Transverse colon (tissue), 4 donors: ENCODE results near the gene DRD2. TPM values are rescaled to one million over a fixed set of nuclear protein-coding genes. Genes with fewer than 3 reads are reported as not detected.

Source experiments
- DNase-seq: peaks from one replicate; pipeline ENCODE4 v3.0.0-alpha.2; 2019
- H3K27ac ChIP-seq, 4 donors: fragments of 200-600 bp; sonication (generic); 2 replicates each; pipeline ENCODE4 v1.5.1; 2016 to 2018; ENCODE audit warnings: inconsistent platforms in 4 of 4
- H3K27me3 ChIP-seq: fragments of 200-600 bp; sonication (generic); 2 replicates; pipeline ENCODE4 v1.5.1; 2017; ENCODE audit warnings: inconsistent platforms
- H3K36me3 ChIP-seq, 4 donors: fragments of 200-600 bp; sonication (generic); 2 replicates each; pipeline ENCODE4 v1.5.1; 2017 to 2019; ENCODE audit warnings: inconsistent platforms in 4 of 4
- H3K4me1 ChIP-seq, 4 donors: fragments of 200-600 bp; sonication (generic); 2 replicates each; pipeline ENCODE4 v1.5.1; 2017 to 2020; ENCODE audit warnings: inconsistent platforms in 4 of 4
- H3K4me3 ChIP-seq, 4 donors: fragments of 200-600 bp; sonication (generic); 1 replicate in 1 of 4; 2 replicates in 3 of 4; pipeline versions ENCODE4 v1.5.1 to v1.6.1; 2017 to 2019; ENCODE audit warnings: inconsistent platforms in 4 of 4
- H3K9me3 ChIP-seq, 2 donors: fragments of 200-600 bp; sonication (generic); 2 replicates each; pipeline ENCODE4 v1.5.1; 2017 to 2019; ENCODE audit warnings: inconsistent platforms in 2 of 2
- CTCF ChIP-seq, 5 experiments: fragments of 200-600 bp in 3 of 5; fragments of 450-650 bp in 2 of 5; sonication (generic) in 3 of 5; IDR thresholded peaks; 1 replicate in 2 of 5; 2 replicates in 3 of 5; pipeline ENCODE4 v1.5.1; 2016 to 2017; ENCODE audit warnings: antibody characterized with exemption in 5 of 5, inconsistent platforms in 3 of 5, mild to moderate bottlenecking in 2 of 5, moderate library complexity in 1 of 5
- EP300 ChIP-seq: sonication (generic); formaldehyde crosslinking; IDR thresholded peaks from one replicate; pipeline ENCODE4 v1.6.1; 2017; ENCODE audit warnings: antibody characterized with exemption, low read depth
- POLR2A ChIP-seq: fragments of 450-650 bp; IDR thresholded peaks from one replicate; pipeline ENCODE4 v1.6.1; 2016; ENCODE audit warnings: antibody characterized with exemption, mild to moderate bottlenecking, moderate library complexity
- POLR2AphosphoS5 ChIP-seq, 3 donors: sonication (generic); formaldehyde crosslinking; IDR thresholded peaks; one replicate each; pipeline ENCODE4 v1.6.1; 2016; ENCODE audit warnings: antibody characterized with exemption in 3 of 3
- WGBS, 2 donors: methylation state at CpG; one replicate each; pipeline ENCODE4 v1.1.5; 2018; ENCODE audit warnings: low coverage in 1 of 2; 5-methylcytosine and 5-hydroxymethylcytosine counted together
- in situ Hi-C, 4 donors: fragments of 200-750 bp; cut with MboI; loops; one replicate each; pipeline versions ENCODE4 v1.15.0 to v1.15.1; 2017; ENCODE audit warnings: low sequenced_read_pairs in 3 of 4, low pct_ligation_motif_present in 1 of 4, low pct_unique_long_range_greater_than_20kb in 1 of 4
- intact Hi-C: fragments of 100-400 bp; cut with DNase I; formaldehyde crosslinking; loops from one replicate; pipeline ENCODE4 v1.15.1; 2023; ENCODE audit warnings: low total_unique reads
- total RNA-seq, 4 donors: library from RNA; depleted of rRNA; stranded (reverse); fragments of >200 nt; gene quantifications; one replicate each; pipeline ENCODE4 v1.1.0, GENCODE V29; 2016

DRD2 gene
- total RNA-seq, 4 donors from 2014 or later: 0.16 to 0.40 TPM; not detected in 2

- no peaks in the 10 kb centered on the region for H3K36me3 ChIP-seq
- WGBS, 2 donors: 84 to 100% methylated on average over 1 to 4 of the region's 4 CpGs
- H3K9me3 ChIP-seq: no peaks in the 10 kb centered on the region
- no peak for TF ChIP-seq POLR2A
- no peak for TF ChIP-seq POLR2AphosphoS5 (IDR thresholded peaks at IDR 0.05)
- no peak for TF ChIP-seq CTCF (IDR thresholded peaks at IDR 0.05)
- TF ChIP-seq EP300: no peak
- intact Hi-C loops (no loop called here), in situ Hi-C loops (no loop called here)
- no peak overlapping the region for H3K4me3 ChIP-seq
- no peaks in the 10 kb centered on the region for H3K4me1 ChIP-seq
- no peak for DNase-seq
- no peak overlapping the region for H3K27ac ChIP-seq
- no peaks in the 10 kb centered on the region for H3K27me3 ChIP-seq
These were observed 43.5 kb downstream of the DRD2 start for GRCh38 chr11:113431746-113432145.

GRCh38 chr11:113426686-113427085, 48.5 kb downstream of the DRD2 start:
- no peak for DNase-seq
- H3K4me1 ChIP-seq: no peaks in the 10 kb centered on the region
- no peaks in the 10 kb centered on the region for H3K36me3 ChIP-seq
- H3K4me3 ChIP-seq: no peak overlapping the region
- TF ChIP-seq POLR2A (no peak), POLR2AphosphoS5 (IDR thresholded peaks at IDR 0.05) (no peak), EP300 (no peak), CTCF (IDR thresholded peaks at IDR 0.05) (no peak)
- no peaks in the 10 kb centered on the region for H3K9me3 ChIP-seq
- H3K27me3 ChIP-seq: no peaks in the 10 kb centered on the region
- in situ Hi-C loops (no loop called here), intact Hi-C loops (no loop called here)
- H3K27ac ChIP-seq: no peak overlapping the region
- WGBS, 2 donors: 73 to 89% methylated on average over 3 to 6 of the region's 6 CpGs

GRCh38 chr11:113420808-113421207, 54.4 kb downstream of the DRD2 start:
- Histone ChIP-seq H3K4me1 (no peaks in the 10 kb centered on the region), H3K36me3 (no peaks in the 10 kb centered on the region), H3K9me3 (no peaks in the 10 kb centered on the region), H3K4me3 (no peak overlapping the region), H3K27me3 (no peaks in the 10 kb centered on the region), H3K27ac (no peak overlapping the region)
- 55 to 62% methylated on average over 2 of the region's 2 CpGs for WGBS, 2 donors
- DNase-seq: no peak
- intact Hi-C loops: no loop called here
- no peak for TF ChIP-seq CTCF (IDR thresholded peaks at IDR 0.05)
- TF ChIP-seq POLR2A: no peak
- no peak for TF ChIP-seq EP300
- no peak for TF ChIP-seq POLR2AphosphoS5 (IDR thresholded peaks at IDR 0.05)
- in situ Hi-C loops: no loop called here

GRCh38 chr11:113419454-113420003, 55.7 kb downstream of the DRD2 start:
- in situ Hi-C loops: no loop called here
- TF ChIP-seq POLR2A: no peak
- no peak for TF ChIP-seq POLR2AphosphoS5 (IDR thresholded peaks at IDR 0.05)
- no peak for TF ChIP-seq EP300
- TF ChIP-seq CTCF (IDR thresholded peaks at IDR 0.05): no peak
- WGBS, 2 donors: 84% methylated on average over 14 of the region's 14 CpGs; no CpG with 5 or more reads in 1 of the 2 donors

More at GRCh38 chr11:113419454-113420003, 55.7 kb downstream of the DRD2 start:
- DNase-seq: no peak
- Histone ChIP-seq H3K36me3 (no peaks in the 10 kb centered on the region), H3K9me3 (no peaks in the 10 kb centered on the region), H3K4me3 (no peak overlapping the region), H3K27ac (no peak overlapping the region), H3K27me3 (no peaks in the 10 kb centered on the region), H3K4me1 (no peaks in the 10 kb centered on the region)
- intact Hi-C loops: no loop called here
